DMS 273 (cell line): Measurements from ENCODE around the gene ODAD3.
"Not testable (repeated sequence)": the region's sequence is repeated elsewhere in the genome, so short reads cannot be mapped to it uniquely, and the experiment has no call there.

Experiments used
- DNase-seq: peaks from one replicate; lab custom pipeline; 2025; ENCODE audit not compliant: unreplicated experiment; lab: John Stamatoyannopoulos, UW

Gene ODAD3

DNA sequence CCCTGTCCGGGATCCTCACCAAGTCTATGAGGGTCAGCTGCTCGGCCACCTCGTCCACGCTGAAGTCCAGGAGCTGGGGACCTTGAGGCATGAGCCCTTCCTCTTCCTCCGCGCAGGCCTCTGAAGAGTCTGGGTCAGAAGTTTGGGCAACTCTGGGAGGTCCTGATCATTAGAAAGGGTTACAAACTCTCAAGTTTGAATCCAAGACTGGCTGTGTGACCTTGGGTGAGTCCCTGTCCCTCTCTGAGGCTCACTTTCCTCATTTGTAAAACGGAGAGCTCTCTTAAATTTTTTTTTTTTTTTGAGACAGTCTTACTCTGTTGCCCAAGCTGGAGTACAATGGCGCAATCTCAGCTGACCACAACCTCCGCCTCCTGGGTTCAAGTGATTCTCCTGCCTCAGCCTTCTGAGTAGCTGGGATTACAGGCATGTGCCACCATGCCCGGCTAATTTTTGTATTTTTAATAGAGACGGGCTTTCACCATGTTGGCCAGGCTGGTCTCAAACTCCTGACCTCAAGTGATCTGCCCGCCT is 28.2 kb downstream of the ODAD3 start:
- DNase-seq, result not testable (repeated sequence)

DNA sequence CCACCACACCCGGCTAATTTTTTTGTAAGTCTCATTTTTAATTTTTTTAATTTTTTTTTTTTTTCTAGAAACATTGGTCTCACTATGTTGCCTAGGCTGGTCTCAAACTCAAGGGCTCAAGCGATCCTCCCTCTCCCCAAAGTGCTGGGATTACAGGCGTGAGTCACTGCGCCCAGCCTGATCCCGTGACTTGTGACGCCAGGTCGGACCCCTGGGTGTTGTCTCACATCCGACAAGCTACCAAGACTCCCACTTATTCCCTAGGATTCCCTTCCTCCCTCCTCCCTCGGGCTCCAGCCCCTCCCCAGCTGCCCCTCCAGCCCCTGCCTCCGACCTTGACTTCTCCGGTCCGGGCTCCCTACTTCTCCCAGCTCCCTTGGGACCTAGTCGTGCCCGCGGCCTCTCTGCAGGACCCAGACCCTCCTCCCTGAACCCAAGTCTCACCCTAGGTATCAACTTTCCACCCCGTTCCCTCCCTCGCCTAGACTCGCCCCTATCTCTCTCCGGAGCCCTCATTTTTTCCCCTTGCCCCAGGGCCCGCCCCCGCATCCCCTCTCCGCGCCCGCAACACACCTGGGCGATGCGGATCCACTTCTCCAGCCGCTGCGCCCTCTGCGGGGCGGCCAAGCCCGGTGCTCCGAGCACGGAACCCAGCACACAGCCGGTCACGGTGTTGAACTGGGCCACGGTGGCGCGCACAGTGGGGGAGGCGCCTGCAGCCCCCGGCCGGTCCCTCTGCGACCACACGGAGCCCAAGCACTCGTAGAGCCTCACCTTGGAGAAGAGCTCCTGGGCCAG is 28.9 kb downstream of the ODAD3 start:
- no peak for DNase-seq

DNA sequence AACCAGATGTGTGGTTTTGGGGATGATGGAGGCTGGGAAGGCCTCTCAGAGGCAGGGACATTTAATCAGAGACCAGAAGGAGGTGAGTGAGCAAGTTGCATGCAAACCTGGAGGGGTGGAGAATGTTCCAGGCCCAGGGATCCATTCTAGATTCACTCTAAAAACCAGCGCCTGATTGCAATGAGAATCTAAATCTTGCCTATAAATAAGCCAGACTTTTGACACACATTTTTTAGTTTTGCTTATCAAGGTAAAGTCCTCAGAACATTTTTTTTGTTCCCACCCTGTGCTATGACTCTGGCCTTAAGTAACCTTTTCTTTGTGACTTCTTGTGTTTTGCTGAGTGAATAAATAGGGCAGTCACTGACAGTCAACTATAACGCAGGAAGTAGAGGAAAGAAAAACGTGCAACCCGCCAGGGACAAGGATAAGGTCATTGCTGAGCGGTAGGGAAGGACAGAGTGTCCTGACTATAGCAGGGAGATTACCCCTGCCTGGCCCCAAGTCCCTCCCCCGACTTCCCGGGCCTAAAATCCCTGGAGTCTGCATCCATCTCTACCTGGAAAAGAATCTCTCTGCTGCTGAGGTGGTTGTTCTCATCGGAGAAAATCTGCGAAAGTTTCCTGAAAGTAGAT is 30.2 kb downstream of the ODAD3 start:
- no peak for DNase-seq

DNA sequence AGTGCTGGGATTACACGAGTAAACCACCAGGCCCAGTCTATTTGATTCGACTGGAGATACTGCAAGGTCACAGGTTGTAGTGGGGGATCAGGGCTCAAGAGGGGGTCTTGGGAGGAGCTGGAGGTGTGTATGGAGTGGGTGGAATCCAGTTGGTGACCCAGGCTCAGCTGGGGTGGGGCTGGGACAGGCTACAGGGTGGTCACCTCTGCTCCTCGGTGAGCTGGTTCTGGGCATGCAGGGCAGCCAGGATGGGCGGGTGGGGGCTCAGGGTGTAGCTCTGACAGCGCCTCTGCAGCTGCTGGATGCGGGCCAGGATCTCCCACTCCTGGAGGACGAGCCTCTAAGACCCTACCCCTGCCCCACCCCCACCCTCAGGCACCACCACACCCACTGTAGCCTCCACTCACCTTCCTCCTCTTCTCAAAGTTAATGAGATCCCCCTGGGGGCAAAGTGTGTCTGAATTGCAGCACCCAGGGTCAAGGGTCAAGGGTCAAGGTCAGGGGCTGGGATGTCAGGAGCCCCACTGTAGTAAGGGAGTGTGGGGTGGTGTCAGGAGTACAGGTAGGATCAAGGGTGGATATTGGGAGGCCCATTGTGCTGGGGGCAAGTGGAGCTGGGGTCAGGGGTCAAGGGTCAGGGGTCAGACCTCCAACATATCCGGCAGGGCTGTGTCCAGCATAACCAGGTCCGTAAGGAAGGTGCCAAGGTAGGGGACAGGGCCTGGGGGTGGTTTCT is 32.9 kb downstream of the ODAD3 start:
- no peak for DNase-seq

DNA sequence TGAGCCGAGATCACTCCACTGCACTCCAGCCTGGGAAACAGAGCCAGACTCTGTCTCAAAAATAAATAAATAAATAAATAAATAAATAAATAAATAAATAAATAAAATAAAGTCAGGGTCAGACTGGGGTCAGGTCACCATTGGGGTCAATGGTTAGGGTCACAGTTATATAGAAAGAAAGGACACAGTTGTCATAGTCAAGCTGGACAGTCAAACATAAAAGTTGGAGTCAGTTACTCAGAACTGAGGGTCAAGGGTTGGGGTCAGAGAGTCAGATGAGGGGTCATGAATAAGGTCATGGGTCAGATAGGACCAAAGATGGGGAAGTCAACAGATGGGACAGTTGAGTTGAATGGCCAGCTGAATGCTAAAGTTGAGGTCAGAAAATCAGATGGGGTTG is 34.1 kb downstream of the ODAD3 start:
- DNase-seq, result no peak

DNA sequence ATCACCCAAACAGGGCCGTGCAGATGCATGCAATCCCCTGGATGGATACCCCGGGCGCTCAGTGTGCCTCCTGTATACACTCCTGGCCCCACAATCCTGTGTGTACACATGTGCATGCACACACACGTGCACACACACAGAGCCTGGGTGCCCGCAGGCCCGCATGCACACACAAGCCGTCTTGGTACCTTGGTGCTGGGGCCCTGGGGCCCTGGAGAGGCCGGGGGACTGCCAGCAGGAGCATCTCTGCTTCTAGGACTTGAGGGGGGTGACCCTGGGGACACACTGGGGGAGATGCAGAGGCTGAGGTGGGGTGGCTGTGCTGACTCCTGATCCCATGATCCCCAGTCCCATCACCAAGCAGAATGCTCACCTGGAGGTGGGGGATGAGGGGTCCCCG is 35.3 kb downstream of the ODAD3 start:
- DNase-seq, result no peak

DNA sequence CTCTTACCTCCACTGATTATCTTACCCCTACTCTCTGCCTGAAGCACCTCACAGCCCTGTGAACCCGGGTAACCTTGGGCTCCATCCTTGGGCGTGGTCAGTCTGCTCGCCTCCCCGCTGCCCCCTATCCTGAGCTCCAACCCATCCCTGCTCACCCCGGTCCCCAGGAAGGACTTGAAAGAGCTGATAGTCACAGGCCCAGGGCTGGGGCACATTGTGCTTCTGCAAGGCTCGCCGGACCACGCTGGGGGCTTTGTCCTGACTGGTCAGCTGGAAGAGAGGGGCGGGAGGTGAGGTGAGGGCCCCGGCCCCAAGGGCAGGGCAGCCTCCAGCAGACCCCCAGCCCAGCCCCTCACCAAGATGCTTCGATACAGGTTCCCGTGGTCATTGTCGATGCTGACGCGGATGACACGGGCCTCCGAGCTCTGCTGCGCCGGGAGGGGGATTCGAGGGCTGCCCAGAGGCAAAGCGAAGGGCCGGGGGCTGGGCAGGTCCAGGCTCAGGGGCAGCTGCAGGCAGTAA is 37.8 kb downstream of the ODAD3 start:
- no peak for DNase-seq

DNA sequence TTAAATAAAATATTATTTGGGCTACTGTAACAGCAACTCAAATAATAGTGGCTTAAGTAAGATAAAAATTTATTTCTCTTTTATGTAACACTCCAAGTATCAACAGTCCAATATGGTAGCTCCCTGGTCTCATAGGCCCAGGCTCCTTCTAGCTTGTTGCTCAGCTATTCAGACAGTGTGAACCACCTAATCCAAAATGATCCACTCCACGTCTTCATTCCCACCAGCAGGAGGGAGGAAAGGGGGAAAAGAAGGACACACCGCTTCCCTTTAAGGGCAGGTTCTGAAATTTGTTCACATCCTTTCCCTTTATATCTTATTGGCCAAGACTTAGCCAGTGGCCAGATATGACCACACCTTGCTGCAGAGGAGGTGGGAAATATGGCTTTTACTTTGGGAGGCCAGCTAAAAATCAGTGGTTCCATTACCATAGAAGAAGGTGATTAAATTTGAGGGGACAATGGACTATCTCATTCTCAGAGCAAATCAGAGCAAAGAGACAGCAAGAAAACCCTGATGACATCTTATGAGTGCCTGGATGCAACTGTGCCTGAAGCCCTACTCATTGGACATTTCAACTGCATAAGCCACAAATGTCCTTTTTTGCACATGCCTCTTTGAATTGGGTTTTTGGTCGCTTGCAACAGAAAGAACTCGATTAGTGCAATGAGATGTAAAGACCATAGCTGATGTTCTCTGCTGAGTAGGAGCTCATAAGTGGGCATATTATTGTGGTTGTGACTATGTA is 43.8 kb downstream of the ODAD3 start:
- DNase-seq, result no peak

DNA sequence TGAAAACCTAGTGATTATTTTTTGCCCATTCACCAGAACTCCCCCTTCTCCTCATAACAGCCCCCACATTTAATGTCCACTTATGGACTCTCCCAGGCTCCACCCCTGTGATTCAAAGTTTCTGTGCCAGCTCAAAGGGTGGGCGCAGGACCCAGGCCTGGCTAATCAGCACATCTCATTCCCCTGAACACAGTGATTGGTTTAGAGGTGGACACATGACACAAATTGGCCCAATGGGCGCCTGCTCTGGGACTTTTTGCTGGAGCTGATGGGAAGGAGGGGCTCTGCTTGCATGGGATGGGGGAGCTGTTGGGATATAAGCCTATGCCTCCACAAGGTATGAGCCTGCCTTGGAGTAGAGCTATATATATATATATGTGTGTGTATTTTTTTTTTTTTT is 44.6 kb downstream of the ODAD3 start:
- DNase-seq, result no peak

DNA sequence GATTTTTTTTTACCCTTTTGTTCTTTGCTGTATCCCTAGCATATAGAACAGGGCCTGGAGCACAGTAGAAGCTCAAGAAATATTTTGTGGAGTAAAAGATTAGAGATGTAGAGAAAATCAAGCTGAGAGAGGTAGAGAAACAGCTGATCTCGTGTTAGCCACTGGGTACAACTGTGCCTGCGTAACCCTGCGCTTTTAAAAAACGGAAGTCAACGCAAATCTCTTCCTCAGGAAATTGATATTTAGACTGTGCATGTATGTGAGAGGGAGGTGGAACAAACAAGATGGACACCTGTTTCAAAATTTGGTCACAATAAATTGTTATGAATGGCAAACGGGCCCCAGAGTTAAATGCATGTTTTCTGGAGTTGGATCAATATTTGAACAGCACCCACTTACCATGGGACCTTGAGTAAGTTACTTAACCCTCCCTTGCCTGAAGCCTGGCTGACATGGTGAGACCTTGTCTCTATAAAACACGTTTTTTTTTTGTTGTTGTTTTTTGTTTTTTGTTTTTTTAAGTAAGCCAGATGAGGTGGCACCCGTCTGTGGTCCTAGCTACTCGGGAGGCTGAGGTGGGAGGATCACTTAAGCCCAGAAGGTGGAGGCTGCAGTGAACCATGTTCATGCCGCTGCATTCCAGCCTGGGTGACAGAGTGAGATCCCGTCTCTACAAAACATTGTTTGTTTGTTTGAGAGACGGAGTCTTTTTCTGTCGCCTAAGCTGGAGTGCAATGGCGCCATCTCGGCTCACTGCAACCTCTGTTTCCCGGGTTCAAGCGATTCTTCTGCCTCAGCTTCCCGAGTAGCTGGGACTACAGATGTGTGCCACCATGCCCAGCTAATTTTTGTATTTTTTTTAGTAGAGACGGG is 47.5 kb downstream of the ODAD3 start:
- DNase-seq, result no peak

DNA sequence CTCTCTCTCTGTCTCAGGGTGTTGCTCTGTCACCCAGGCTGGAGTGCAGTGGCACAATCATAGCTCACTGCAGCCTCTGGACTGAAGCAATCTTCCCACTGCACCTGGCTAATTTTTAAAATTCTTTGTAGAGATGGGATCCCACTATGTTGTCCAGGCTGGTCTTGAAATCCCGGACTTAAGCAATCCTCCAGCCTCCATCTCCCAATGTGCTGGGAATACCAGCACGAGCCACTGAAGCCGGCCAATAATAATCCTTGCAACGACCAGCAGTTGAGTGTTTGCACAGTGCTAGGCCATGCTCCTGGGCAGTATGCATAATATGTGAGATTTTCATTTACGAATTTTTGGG is 50.2 kb downstream of the ODAD3 start:
- no peak for DNase-seq

DNA sequence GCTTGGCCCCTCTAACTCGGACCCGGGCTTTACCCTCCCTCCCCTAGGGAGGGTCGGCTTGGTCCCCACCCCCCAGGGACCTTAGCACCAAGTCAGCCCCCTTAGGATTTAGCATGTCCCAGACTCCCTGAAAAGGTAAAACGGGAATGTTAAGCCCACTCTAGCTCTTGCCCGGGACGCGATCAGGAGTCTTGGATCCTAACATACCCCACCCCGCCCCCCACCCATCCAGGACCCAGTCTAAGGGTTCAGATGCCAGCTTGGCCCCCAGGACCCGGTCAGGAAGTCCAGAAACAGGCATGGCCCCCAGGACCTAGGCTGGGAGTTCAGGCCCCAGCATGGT is 51.2 kb downstream of the ODAD3 start:
- no peak for DNase-seq

DNA sequence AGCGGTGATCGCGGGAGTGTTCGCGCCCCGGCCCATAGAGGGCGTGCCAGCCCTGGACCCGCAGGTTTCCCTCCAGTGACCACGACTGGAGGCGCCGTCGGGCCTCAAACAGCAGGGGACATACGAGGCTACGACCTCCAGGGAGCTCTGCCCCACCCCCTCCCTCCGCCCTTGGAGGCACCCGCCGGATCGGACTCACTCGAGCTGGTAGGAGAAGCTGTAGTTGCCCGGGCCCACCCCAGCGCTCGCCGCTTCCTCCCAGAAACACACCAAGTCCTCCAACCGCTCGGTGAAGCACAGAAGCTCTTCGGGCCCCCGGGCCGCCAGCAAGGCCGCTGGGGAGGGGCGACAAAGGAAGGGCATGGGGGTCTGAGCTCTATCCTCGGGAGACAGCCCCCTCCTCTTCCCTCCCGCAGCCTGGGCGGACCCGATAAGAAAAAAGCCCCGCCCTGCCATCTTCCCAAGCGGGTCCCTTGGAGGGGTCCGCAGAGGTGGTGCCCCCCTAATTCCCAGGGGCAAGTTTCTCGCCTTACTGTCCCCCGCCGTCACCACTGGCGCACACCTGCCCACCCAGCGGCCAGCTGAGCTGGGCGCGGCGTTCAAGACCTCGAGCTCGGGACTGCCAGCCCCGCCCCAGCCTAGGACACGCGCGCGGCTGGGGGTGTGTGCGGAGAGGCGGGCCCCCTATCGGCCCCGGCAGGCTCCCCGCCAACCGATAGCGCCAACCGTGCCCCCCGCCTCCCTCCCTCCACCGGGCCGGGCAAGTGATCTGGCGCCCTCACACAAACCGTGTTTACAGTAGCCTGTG is 51.8 kb downstream of the ODAD3 start:
- DNase-seq, result peak; percentile 72

DNA sequence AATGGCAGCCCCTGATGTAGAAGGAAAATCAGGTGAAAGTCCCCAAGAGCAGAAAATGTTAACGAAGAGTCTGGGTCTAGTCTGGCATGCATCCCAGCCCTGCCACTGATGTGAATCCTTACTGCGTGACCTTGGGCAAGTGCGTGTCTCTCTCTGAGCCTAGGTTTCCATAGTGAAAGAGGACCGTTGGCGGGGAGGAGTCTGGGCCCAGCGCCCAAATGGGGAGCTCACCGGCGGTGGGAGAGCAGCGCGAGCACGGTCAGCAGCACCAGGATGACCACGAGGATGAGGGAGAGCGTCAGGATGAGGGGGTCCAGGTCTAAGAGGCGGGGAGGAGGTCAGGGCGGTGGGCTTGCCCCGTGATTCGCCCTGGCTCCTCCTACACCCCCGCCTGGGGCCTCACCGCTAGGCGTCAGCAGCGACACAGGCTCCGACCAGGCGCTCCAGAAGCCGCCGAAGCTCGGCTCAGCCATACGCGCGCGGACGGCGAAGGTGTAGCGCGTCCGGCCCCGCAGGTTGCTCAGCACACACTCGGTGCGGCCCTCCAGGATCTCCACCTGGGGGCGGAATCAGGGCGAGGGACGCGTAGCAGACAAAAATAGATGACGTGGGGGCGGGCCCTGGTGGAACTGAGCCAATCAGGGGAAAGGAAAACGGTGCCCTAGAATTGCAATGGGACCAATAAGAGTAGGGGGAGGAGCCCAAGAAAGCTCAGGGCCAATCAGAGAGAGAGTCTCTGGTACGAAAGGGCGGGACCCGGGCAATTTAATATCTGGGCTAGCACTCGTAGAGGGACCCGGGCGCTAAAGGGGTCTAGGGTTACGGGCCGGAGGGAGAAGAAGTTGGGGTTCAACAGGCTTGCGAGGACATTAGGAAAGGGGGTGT is 54.0 kb downstream of the ODAD3 start:
- peak; percentile 98 for DNase-seq

DNA sequence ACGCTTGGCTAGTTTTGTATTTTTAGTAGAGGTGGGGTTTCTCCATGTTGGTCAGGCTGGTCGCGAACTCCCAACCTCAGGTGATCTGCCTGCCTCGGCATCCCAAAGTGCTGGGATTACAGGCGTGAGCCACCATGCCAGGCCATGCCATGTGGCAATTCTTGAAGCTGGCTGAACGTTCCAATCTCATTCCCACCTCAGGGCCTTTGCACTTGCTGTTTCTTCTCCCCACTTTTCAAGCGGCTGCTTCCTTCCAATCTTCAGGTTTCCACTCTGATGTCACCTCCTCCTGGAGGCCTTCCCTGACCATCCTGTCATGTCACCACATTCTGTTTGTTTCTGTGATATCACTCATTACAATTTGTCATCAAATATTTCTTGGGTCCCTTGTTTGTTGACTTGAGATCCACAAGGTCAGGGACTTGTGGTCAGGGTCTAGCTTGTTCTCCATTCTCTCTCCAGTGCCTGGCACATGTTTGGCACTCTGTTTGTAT is 55.0 kb downstream of the ODAD3 start:
- no peak for DNase-seq

DNA sequence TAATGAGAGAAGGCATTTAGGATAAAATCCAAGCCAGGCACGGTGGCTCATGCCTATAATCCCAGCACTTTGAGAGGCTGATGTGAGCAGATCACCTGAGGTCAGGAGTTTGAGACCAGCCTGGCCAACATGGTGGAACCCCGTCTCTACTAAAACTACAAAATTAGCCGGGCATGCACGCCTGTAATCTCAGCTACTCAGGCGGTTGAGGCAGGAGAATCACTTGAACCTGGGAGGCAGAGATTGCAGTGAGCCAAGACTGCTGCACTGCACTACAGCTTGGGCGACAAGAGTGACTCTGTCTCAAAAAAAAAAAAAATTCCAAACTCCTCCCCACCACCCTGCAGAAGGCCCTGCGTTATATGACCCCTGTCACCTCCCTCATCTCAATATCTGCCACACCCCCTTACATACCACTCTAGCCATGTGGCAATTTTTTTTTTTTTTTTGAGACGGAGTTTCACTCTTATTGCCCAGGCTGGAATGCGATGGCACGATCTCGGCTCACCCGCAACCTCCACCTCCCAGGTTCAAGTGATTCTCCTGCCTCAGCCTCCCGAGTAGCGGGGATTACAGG is 55.6 kb downstream of the ODAD3 start:
- DNase-seq, result not testable (repeated sequence)

DNA sequence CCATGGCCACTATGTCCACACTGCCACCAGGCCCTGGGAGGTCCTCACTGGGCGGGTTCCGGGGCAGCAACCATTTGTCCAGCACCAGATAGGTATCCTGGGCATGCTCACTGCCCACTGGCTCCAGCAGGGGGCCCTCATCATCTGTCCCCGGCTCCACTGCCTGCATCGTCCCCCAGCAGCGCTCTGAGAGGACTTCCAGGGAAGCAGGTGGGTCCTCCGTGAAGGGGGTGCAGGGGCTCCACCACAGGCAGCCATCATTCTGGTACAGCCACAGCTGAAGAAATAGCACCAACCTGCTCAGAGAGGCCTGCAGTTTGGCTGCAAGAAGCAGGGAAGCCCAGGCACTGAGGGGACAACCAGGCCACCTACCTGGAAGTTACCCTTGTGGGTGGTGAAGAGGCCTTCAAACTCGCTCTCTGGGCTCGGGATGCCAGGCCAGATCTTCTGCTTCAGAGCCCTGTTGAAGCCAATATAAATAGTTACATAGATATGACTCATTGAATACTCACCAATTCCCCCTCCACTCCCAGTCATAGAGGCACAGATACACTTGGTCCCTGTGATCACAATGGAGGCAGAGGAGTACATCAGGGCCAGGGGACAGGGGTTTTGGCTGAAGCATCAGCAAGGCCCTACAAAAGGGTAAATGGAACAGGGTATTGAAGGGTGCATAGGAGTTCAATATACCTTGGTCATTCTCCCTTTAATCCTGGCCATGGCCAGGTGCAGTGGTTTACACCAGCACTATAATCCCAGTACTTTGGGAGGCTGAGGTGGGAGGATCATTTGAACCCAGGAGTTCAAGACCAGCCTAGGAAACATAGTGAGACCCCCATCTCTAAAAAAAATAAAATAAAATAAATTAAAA is 56.4 kb downstream of the ODAD3 start:
- DNase-seq, result peak; percentile 64
